Thoracic aorta (tissue), 2 donors: ENCODE results near the gene DBN1. TPM values are rescaled to one million over a fixed set of nuclear protein-coding genes. Genes with fewer than 3 reads are reported as not detected.
A peak's percentile ranks its signal among the peaks of the same experiment; 100 is the strongest.

Experiments
- ATAC-seq: fragments of 150-250 bp; one replicate; pipeline ENCODE4 v1.8.0; 2017; ENCODE audit warnings: low read depth; ENCODE audit not compliant: insufficient number of reproducible peaks, low FRiP score
- DNase-seq: peaks from one replicate; pipeline ENCODE4 v3.0.0-alpha.2; 2020; ENCODE audit warnings: low spot score
- H3K27ac ChIP-seq, 2 donors: fragments of 200-600 bp; sonication (generic); 1 replicate in 1 of 2; 2 replicates in 1 of 2; pipeline ENCODE4 v1.5.1; 2016; ENCODE audit warnings: mild to moderate bottlenecking in 2 of 2, moderate library complexity in 2 of 2
- H3K27me3 ChIP-seq: fragments of 200-600 bp; sonication (generic); replicated peaks from 2 replicates; pipeline ENCODE4 v1.6.0; 2016; ENCODE audit warnings: mild to moderate bottlenecking; ENCODE audit not compliant: insufficient read depth
- H3K36me3 ChIP-seq: fragments of 200-600 bp; sonication (generic); one replicate; pipeline ENCODE4 v1.5.1; 2016
- H3K4me1 ChIP-seq, 2 donors: fragments of 200-600 bp; sonication (generic); 1 replicate in 1 of 2; 2 replicates in 1 of 2; pipeline versions ENCODE4 v1.5.1 to v1.6.0; 2016; ENCODE audit warnings: low read depth in 2 of 2, mild to moderate bottlenecking in 1 of 2; ENCODE audit not compliant: control insufficient read depth in 1 of 2
- H3K4me3 ChIP-seq: fragments of 200-600 bp; sonication (generic); 2 replicates; pipeline ENCODE4 v1.5.1; 2016; ENCODE audit warnings: mild to moderate bottlenecking
- H3K9me3 ChIP-seq: fragments of 200-600 bp; sonication (generic); 2 replicates; pipeline ENCODE4 v1.5.1; 2016
- total RNA-seq, 2 donors: library from RNA; depleted of rRNA; stranded (reverse); fragments of >200 nt; gene quantifications; one replicate each; pipeline versions ENCODE4 v1.1.0 to v1.2.3, GENCODE V29; 2016
- TF ChIP-seq, protein P1 (sequence below): fragments of 200-600 bp; sonication (generic); IDR thresholded peaks from one replicate; pipeline ENCODE4 v1.5.1; 2019; ENCODE audit warnings: antibody characterized with exemption

DBN1 gene
- total RNA-seq, 2 donors from 2014 or later, result 91.2 to 132 TPM

DNA sequence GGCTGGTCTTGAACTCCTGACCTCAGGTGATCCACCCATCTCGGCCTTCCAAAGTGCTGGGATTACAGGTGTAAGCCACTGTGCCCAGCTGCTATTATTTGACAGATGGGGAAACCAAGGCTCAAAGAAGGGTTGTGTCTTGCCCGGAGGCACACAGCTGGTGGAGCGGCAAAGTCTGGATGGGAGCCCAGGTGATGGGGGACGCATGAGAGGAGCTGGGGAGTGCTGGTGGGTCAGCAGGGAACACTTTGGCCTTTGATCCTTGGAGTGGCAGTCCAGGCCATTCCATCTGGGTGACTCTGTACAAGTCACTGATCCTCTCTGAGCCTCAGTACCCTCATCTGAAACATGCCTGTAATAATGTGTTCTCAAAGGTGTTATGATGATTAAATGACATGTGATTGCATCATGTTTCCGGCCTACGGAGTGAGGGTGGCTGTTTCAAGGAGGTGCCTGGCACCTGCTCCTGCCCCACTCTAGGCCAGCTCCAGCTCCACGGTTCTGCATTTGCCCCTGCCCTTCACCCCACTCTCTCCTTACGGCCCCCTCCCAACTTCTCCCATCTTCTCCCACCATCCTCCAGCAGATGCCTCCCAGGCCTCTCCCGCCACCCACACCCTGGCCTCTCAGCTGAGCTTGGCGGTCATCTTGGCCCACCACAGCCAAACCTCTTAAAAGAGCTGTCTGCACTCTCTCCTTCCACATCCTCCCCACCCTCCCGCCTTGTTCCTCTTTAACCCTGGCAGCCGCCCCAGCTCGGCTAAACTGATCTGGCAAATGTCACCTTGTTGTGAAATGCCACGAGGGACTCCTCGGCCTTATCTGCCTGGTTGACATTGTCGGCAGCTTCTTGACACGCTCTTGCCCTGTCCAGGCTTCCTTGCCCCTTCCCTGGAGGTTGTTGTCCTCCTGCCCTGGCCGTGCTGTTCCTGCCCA lies 5.5 kb upstream of the DBN1 start:
- H3K36me3 ChIP-seq, result peaks cover 10% of the 10 kb centered on the region
- H3K27ac ChIP-seq, result peak overlapping the region; percentile 72 to 81
- H3K4me3 ChIP-seq, result no peak overlapping the region
- ATAC-seq (no peak), DNase-seq (no peak)
- TF ChIP-seq, protein P1, sequence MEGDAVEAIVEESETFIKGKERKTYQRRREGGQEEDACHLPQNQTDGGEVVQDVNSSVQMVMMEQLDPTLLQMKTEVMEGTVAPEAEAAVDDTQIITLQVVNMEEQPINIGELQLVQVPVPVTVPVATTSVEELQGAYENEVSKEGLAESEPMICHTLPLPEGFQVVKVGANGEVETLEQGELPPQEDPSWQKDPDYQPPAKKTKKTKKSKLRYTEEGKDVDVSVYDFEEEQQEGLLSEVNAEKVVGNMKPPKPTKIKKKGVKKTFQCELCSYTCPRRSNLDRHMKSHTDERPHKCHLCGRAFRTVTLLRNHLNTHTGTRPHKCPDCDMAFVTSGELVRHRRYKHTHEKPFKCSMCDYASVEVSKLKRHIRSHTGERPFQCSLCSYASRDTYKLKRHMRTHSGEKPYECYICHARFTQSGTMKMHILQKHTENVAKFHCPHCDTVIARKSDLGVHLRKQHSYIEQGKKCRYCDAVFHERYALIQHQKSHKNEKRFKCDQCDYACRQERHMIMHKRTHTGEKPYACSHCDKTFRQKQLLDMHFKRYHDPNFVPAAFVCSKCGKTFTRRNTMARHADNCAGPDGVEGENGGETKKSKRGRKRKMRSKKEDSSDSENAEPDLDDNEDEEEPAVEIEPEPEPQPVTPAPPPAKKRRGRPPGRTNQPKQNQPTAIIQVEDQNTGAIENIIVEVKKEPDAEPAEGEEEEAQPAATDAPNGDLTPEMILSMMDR, result no peak
- no peaks in the 10 kb centered on the region for H3K27me3 ChIP-seq
- H3K4me1 ChIP-seq, result peaks cover 27 to 84% of the 10 kb centered on the region in 2 donors
- H3K9me3 ChIP-seq, result no peaks in the 10 kb centered on the region

DNA sequence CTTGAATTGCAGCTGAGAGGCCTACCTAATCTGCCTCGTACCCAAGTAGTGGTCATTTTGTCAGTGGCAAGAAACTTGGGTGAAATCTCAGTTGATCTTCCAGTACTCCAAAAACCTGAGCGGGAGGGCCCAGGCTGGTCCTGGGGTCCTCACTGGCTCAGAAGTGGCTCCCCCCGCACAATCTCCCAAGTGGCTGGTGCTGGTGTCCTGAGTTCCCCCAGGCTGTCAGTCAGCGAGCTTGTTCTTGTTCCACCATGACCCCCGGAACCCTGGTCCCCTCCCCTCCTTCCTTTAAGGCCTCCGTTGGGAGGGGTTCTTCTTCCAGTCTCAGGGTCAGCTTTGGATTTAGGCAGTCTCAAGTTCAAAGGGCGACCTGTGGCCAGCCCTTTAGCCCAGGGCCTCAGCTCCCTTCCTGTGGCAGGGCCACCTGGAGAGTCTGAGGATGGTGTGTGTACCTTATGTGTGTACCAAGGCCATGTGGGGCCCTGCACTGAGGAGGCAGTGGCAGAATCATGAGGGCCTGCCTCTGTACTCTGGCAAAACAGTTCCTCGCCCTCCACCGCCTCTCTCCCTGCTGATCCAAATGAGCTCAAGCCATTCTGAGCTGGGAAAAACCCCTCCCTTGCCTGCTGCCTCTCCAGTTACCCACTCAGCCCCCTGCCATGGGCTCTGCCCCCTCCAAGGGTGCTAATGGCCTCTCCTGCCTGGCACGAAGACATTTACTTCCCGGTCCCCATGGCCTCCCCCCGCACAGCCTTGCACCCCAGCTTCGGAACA lies 4.5 kb upstream of the DBN1 start:
- no peaks in the 10 kb centered on the region for H3K9me3 ChIP-seq
- H3K4me1 ChIP-seq, result peaks cover 27 to 76% of the 10 kb centered on the region in 2 donors
- no peaks in the 10 kb centered on the region for H3K36me3 ChIP-seq
- no peak for ATAC-seq
- no peak for DNase-seq
- peak overlapping the region; percentile 72 to 81 for H3K27ac ChIP-seq
- TF ChIP-seq, protein P1, result no peak
- no peak overlapping the region for H3K4me3 ChIP-seq
- no peaks in the 10 kb centered on the region for H3K27me3 ChIP-seq

DNA sequence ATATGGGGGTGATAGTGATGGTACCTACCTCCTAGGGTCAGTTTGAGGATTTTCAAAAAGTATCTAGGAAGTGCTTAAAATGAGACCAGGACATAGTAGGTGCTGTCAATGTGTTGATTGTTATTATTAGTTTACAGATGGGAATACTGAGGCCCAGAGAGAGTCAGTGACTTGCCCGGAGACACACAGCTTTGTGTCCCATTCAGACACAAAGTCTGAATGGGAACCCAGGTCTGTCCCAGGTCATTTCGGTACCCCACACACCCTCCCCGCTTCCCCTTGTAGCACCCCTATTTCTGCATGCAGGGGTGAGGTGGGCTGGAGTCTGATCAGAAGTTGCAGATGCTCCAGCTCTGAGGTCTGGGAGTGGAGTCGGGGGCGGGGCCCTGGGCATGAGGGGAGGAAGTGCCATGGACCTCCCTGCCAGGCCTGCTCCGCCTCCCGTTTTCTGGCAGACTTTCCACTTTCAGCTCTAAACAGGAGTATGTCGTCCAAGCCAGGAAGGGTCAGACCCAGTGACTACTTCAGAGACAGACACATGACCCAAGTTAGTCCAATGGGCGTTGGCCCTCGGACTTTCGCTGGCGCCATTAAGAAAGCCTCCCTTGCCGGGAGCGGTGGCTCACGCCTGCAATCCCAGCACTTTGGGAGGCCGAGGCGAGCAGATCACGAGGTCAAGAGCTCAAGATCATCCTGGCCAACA lies 3.2 kb upstream of the DBN1 start:
- H3K4me3 ChIP-seq, result no peak overlapping the region
- H3K36me3 ChIP-seq, result no peaks in the 10 kb centered on the region
- peaks cover 33 to 77% of the 10 kb centered on the region in 2 donors for H3K4me1 ChIP-seq
- ATAC-seq, result peak; percentile 47
- H3K27me3 ChIP-seq, result no peaks in the 10 kb centered on the region
- H3K27ac ChIP-seq, result peak overlapping the region; percentile 72 to 81
- TF ChIP-seq, protein P1, result no peak
- H3K9me3 ChIP-seq, result no peaks in the 10 kb centered on the region
- peak; percentile 70 for DNase-seq

DNA sequence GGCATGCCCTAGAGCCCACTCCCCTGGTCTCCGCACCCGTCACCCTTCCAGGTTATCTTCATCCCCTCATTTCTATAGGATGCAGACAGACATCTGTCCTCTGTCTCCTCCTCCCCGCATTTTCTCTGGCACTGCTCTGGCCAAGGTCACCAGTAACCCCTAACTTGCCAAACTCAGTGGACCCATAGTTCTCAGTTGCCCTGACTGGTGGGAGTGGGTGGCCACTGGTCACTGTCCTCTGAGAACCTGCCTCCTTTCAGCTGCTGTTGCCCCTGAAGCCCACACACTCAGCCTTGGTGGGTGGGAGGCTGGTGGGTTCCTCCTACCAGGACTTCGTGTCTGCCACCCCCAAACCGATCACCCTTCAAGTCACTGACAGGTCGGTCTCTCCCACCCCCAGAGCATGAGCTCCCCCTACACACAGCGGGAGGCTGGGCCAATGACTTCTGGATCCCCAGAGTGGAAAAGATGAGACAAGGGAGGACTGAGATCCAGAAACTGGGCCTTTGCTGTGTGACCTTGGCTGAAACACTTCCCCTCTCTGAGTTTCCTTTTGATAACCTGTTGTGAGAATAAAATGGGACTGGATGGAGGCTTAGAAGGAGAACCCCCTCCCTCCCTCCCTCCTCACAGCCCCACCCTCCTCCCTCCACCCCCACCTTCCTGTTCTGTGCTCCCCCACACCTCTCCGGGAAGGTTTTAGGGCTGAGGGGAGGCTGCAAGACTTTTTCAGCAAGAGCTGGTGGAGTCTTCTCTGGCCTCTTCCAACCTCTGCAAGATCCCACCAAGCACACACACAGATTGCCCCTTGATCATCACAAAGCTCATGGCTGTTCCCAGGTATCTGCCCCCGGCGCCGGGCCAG lies 2.4 kb upstream of the DBN1 start:
- Histone ChIP-seq H3K9me3 (no peaks in the 10 kb centered on the region), H3K27me3 (no peaks in the 10 kb centered on the region), H3K4me3 (no peak overlapping the region), H3K4me1 (peaks cover 38 to 78% of the 10 kb centered on the region in 2 donors), H3K36me3 (no peaks in the 10 kb centered on the region), H3K27ac (peak overlapping the region; percentile 20 to 72)
- DNase-seq (no peak), ATAC-seq (no peak)
- TF ChIP-seq, protein P1, result no peak
